Measurements from ENCODE around the gene IMP4. TPM values are rescaled to one million over a fixed set of nuclear protein-coding genes. Genes with fewer than 3 reads are reported as not detected.

IMP4 gene
- total and polyA plus RNA-seq, 2 experiments from 2014 or later: 87.8 to 147 TPM

GRCh38 chr2:130391058-130391871, 48.6 kb downstream of the IMP4 start:
- Mint-ChIP-seq H3K27me3 (ENCODE audit: insufficient read depth, low read depth, poor library complexity) (peaks cover 8% of the 10 kb centered on the region), H3K4me3 (peak overlapping the region; percentile 82), H3K27ac (no peak overlapping the region), H3K4me1 (peaks cover 23% of the 10 kb centered on the region), H3K36me3 (ENCODE audit: low read depth) (no peaks in the 10 kb centered on the region), H3K9me3 (no peaks in the 10 kb centered on the region)
- peak overlapping the region; percentile 98 for H2AFZ ChIP-seq
- no peaks in the 10 kb centered on the region for H3F3A ChIP-seq (replicated peaks; ENCODE audit: low read depth)
- peaks cover 7% of the 10 kb centered on the region for H3K4me1 ChIP-seq (ENCODE audit: insufficient read depth)
- no peak overlapping the region for H3K27ac ChIP-seq (ENCODE audit: low read depth)
- H3K4me2 ChIP-seq: peak overlapping the region; percentile 90
- no peaks in the 10 kb centered on the region for H3K9me2 ChIP-seq (ENCODE audit: insufficient read depth)
- no peaks in the 10 kb centered on the region for H4K20me1 ChIP-seq (replicated peaks; ENCODE audit: insufficient read depth)
- no peaks in the 10 kb centered on the region for H3K36me3 ChIP-seq (ENCODE audit: insufficient read depth)
- peak; percentile 89 for ATAC-seq
- TF ChIP-seq ZNF331 (CRISPR knock-in tag; IDR thresholded peaks at IDR 0.05; ENCODE audit: low read depth) (no peak), NANOG (IDR thresholded peaks at IDR 0.05; ENCODE audit: borderline replicate concordance) (no peak), EZH2phosphoT487 (IDR thresholded peaks at IDR 0.05; ENCODE audit: unreplicated experiment) (no peak), ZNF114 (CRISPR knock-in tag; IDR thresholded peaks at IDR 0.05) (no peak), CREB1 (CRISPR knock-in tag; IDR thresholded peaks at IDR 0.05; ENCODE audit: low read depth) (no peak), CTCF (conservative IDR thresholded peaks at IDR 0.05; ENCODE audit: low read depth in 2 of 2) (no peak), JUNB (IDR thresholded peaks at IDR 0.05; ENCODE audit: unreplicated experiment) (no peak), POLR2AphosphoS5 (IDR thresholded peaks at IDR 0.05; ENCODE audit: low read depth) (peak; percentile 50)
- peak; percentile 73 for DNase-seq (ENCODE audit: low spot score)
- peaks cover 17% of the 10 kb centered on the region for H3K27me3 ChIP-seq (ENCODE audit: insufficient read depth)
- no peaks in the 10 kb centered on the region for H3K79me2 ChIP-seq (replicated peaks; ENCODE audit: insufficient read depth)
- peak overlapping the region; percentile 85 for H3K4me3 ChIP-seq

GRCh38 chr2:130391872-130392670, 49.4 kb downstream of the IMP4 start:
- Histone ChIP-seq H3F3A (replicated peaks; ENCODE audit: low read depth) (no peaks in the 10 kb centered on the region), H3K4me3 (peak overlapping the region; percentile 85), H3K9me2 (ENCODE audit: insufficient read depth) (no peaks in the 10 kb centered on the region), H3K27ac (ENCODE audit: low read depth) (no peak overlapping the region), H3K4me1 (ENCODE audit: insufficient read depth) (peaks cover 7% of the 10 kb centered on the region), H3K27me3 (ENCODE audit: insufficient read depth) (peaks cover 17% of the 10 kb centered on the region), H3K4me2 (peak overlapping the region; percentile 90), H3K79me2 (replicated peaks; ENCODE audit: insufficient read depth) (no peaks in the 10 kb centered on the region), H3K36me3 (ENCODE audit: insufficient read depth) (no peaks in the 10 kb centered on the region), H4K20me1 (replicated peaks; ENCODE audit: insufficient read depth) (no peaks in the 10 kb centered on the region), H2AFZ (peak overlapping the region; percentile 98)
- H3K9me3 Mint-ChIP-seq: no peaks in the 10 kb centered on the region
- H3K4me1 Mint-ChIP-seq: peaks cover 19% of the 10 kb centered on the region
- peaks cover 8% of the 10 kb centered on the region for H3K27me3 Mint-ChIP-seq (ENCODE audit: insufficient read depth, low read depth, poor library complexity)
- H3K27ac Mint-ChIP-seq: no peak overlapping the region
- H3K4me3 Mint-ChIP-seq: peak overlapping the region; percentile 82
- no peak for DNase-seq (ENCODE audit: low spot score)
- H3K36me3 Mint-ChIP-seq (ENCODE audit: low read depth): no peaks in the 10 kb centered on the region
- peak; percentile 6; the same call in 1 of the 3 replicates for ATAC-seq
- TF ChIP-seq ZNF462 (CRISPR knock-in tag; IDR thresholded peaks at IDR 0.05) (no peak), ZNF114 (CRISPR knock-in tag; IDR thresholded peaks at IDR 0.05) (no peak), POLR2AphosphoS5 (IDR thresholded peaks at IDR 0.05; ENCODE audit: low read depth) (no peak), CREB1 (CRISPR knock-in tag; IDR thresholded peaks at IDR 0.05; ENCODE audit: low read depth) (no peak), NANOG (IDR thresholded peaks at IDR 0.05; ENCODE audit: borderline replicate concordance) (no peak), EZH2 (IDR thresholded peaks at IDR 0.05; ENCODE audit: low read depth, unreplicated experiment) (no peak)

All from GM23338 (cell line).